Measurements from ENCODE around the gene ISLR.

DNA sequence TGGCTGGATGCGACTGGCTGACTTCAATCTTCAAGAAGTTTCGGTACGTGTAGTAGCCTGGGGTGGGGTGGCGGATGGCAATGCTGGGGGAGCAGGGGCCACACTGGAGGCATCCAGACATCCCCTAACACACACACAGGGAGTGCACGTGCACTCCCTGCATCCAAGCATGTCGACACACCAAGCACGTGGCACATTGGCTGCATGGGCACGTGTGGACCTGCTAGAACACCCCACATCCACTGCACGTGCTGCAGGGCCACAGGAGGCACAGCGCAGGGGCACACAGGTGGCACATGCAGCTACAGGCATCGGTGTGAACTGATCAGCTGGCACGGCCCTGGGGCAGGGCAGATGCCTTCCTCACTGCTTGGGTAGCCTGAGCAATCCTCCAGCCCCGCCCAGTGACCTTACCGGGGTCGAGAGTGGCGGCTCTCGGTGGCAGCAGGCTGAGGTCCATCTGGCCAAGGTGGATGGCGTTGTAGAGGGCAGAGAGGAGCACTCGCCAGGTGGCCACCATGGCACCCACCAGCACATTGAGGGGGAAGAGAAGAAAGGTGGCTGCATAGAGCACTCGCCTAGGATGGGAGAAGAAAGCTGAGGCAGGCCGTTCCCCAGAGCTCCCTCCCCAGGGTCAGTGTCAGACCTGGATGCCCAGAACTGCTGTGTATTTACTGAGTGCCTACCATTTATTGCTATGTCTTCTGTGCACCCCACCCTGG lies 7.5 kb downstream of the ISLR start:
- no peak for TF ChIP-seq POLR2A (IDR thresholded peaks at IDR 0.05; ENCODE audit: extremely low read depth, insufficient read length)
- TF ChIP-seq, protein P1, sequence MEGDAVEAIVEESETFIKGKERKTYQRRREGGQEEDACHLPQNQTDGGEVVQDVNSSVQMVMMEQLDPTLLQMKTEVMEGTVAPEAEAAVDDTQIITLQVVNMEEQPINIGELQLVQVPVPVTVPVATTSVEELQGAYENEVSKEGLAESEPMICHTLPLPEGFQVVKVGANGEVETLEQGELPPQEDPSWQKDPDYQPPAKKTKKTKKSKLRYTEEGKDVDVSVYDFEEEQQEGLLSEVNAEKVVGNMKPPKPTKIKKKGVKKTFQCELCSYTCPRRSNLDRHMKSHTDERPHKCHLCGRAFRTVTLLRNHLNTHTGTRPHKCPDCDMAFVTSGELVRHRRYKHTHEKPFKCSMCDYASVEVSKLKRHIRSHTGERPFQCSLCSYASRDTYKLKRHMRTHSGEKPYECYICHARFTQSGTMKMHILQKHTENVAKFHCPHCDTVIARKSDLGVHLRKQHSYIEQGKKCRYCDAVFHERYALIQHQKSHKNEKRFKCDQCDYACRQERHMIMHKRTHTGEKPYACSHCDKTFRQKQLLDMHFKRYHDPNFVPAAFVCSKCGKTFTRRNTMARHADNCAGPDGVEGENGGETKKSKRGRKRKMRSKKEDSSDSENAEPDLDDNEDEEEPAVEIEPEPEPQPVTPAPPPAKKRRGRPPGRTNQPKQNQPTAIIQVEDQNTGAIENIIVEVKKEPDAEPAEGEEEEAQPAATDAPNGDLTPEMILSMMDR (IDR thresholded peaks at IDR 0.05; ENCODE audit: low read depth, low read length), result no peak

Data from NB4 (cell line).